ENCODE data around the gene EMX1. TPM values are rescaled to one million over a fixed set of nuclear protein-coding genes. Genes with fewer than 3 reads are reported as not detected.

Gene EMX1
- polyA plus RNA-seq, 3 donors: not detected

DNA sequence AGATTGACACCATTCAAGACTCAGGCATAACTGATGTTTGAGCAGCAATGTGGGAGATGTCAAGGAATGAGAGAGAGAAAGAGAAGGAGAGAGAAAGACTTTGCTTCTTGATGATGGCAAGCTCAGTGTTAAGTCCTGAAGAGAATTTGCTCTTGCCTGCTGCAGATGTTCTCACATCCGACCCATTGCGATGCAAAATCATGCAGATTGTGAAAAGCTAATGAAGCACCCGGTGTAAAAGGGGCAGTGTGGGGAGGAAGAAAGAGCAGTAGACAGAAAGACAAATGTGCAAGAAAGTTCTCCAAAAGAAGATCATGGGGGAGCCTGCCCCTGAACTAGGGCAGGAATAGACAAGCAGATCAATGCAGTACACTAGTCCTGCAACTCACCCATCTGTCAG, 57.7 kb downstream of the EMX1 start:
- Mint-ChIP-seq H3K27ac (no peak overlapping the region), H3K36me3 (peaks cover 41 to 74% of the 10 kb centered on the region in 2 donors), H3K4me1 (peaks cover 34% of the 10 kb centered on the region), H3K27me3 (ENCODE audit: low read depth in 3 of 3) (peaks cover 0 to 3% (median 0%) of the 10 kb centered on the region in 3 donors), H3K4me3 (no peak overlapping the region), H3K9me3 (peaks cover 0 to 4% (median 0%) of the 10 kb centered on the region in 7 donors)
- no peak for DNase-seq
- Histone ChIP-seq H4K20me1 (ENCODE audit: insufficient read depth, low read length) (peaks cover 15% of the 10 kb centered on the region), H3K36me3 (replicated peaks in 1 of 2; ENCODE audit: control insufficient read depth in 1 of 2, insufficient read depth in 2 of 2, low read length in 2 of 2) (peaks cover 10 to 61% of the 10 kb centered on the region in 2 donors), H3K27me3 (ENCODE audit: control insufficient read depth in 2 of 2, insufficient read depth in 2 of 2, low read length in 2 of 2) (no peaks in the 10 kb centered on the region), H3K9ac (ENCODE audit: insufficient read depth, low read length, poor library complexity, severe bottlenecking) (no peak overlapping the region), H2AFZ (ENCODE audit: insufficient read depth, low read depth, low read length, poor library complexity, severe bottlenecking) (no peak overlapping the region), H3K79me2 (ENCODE audit: insufficient read depth, low read length) (no peaks in the 10 kb centered on the region), H3K4me1 (ENCODE audit: control insufficient read depth in 1 of 2, insufficient read depth in 2 of 2, low read length in 2 of 2) (peaks cover 21 to 25% of the 10 kb centered on the region in 2 donors), H3K4me2 (replicated peaks; ENCODE audit: extremely low read depth, low read length, poor library complexity, severe bottlenecking) (no peak overlapping the region), H3K4me3 (replicated peaks in 1 of 3; ENCODE audit: low read depth in 2 of 3, low read length in 3 of 3) (no peak overlapping the region), H3K9me3 (replicated peaks in 1 of 2; ENCODE audit: control insufficient read depth in 1 of 2, insufficient read depth in 1 of 2, low read length in 2 of 2) (no peaks in the 10 kb centered on the region), H3K27ac (ENCODE audit: low read depth in 1 of 2, low read length in 2 of 2) (no peak overlapping the region)
- WGBS (ENCODE audit: insufficient coverage): 87% methylated on average over 3 of the region's 3 CpGs
- TF ChIP-seq, protein P1, sequence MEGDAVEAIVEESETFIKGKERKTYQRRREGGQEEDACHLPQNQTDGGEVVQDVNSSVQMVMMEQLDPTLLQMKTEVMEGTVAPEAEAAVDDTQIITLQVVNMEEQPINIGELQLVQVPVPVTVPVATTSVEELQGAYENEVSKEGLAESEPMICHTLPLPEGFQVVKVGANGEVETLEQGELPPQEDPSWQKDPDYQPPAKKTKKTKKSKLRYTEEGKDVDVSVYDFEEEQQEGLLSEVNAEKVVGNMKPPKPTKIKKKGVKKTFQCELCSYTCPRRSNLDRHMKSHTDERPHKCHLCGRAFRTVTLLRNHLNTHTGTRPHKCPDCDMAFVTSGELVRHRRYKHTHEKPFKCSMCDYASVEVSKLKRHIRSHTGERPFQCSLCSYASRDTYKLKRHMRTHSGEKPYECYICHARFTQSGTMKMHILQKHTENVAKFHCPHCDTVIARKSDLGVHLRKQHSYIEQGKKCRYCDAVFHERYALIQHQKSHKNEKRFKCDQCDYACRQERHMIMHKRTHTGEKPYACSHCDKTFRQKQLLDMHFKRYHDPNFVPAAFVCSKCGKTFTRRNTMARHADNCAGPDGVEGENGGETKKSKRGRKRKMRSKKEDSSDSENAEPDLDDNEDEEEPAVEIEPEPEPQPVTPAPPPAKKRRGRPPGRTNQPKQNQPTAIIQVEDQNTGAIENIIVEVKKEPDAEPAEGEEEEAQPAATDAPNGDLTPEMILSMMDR (IDR thresholded peaks at IDR 0.05): no peak
- intact Hi-C loops (cut with micrococcal nuclease): no loop called here

DNA sequence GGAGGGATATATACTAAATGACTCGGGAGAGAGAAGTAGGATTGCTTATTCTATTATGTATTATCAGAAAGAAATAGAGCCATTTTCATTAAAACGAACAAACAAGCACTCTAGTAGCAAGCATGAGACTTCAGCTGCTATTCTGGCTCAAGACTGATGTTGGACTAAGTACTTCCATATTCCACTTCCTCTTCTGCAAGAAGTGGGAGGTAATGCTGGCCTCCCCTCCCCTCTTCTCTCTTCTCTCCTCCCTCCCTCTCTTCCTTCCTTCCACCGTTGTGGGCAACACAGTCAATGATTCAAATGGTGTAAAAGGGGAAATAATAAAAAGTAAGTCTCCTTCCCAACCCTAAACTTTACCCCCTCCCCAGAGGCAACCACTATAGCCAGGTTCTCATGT, 62.6 kb downstream of the EMX1 start:
- peak; percentile 62 to 77 (median 67) for DNase-seq
- Mint-ChIP-seq H3K27ac (peak overlapping the region; percentile 40 to 91 (median 79)), H3K4me3 (peak overlapping the region; percentile 21 to 89)

More for the DNA sequence above, 62.6 kb downstream of the EMX1 start:
- Histone ChIP-seq H3K9ac (ENCODE audit: insufficient read depth, low read length, poor library complexity, severe bottlenecking) (no peak overlapping the region), H3K36me3 (replicated peaks in 1 of 2; ENCODE audit: control insufficient read depth in 1 of 2, insufficient read depth in 2 of 2, low read length in 2 of 2) (peaks cover 24 to 53% of the 10 kb centered on the region in 2 donors), H3K4me3 (replicated peaks in 1 of 3; ENCODE audit: low read depth in 2 of 3, low read length in 3 of 3) (peak overlapping the region in 1 of 3 experiments; percentile 54), H3K4me2 (replicated peaks; ENCODE audit: extremely low read depth, low read length, poor library complexity, severe bottlenecking) (peak overlapping the region; percentile 63), H3K4me1 (ENCODE audit: control insufficient read depth in 1 of 2, insufficient read depth in 2 of 2, low read length in 2 of 2) (peaks cover 25 to 32% of the 10 kb centered on the region in 2 donors), H3K27me3 (ENCODE audit: control insufficient read depth in 2 of 2, insufficient read depth in 2 of 2, low read length in 2 of 2) (no peaks in the 10 kb centered on the region), H3K79me2 (ENCODE audit: insufficient read depth, low read length) (no peaks in the 10 kb centered on the region), H3K9me3 (replicated peaks in 1 of 2; ENCODE audit: control insufficient read depth in 1 of 2, insufficient read depth in 1 of 2, low read length in 2 of 2) (no peaks in the 10 kb centered on the region), H2AFZ (ENCODE audit: insufficient read depth, low read depth, low read length, poor library complexity, severe bottlenecking) (no peak overlapping the region), H4K20me1 (ENCODE audit: insufficient read depth, low read length) (no peaks in the 10 kb centered on the region), H3K27ac (ENCODE audit: low read depth in 1 of 2, low read length in 2 of 2) (peak overlapping the region in 1 of 2 donors; percentile 69)
- Mint-ChIP-seq H3K36me3 (peaks cover 54 to 69% of the 10 kb centered on the region in 2 donors), H3K27me3 (ENCODE audit: low read depth in 3 of 3) (no peaks in the 10 kb centered on the region), H3K9me3 (peaks cover 0 to 4% (median 0%) of the 10 kb centered on the region in 7 donors), H3K4me1 (peaks cover 47% of the 10 kb centered on the region)
- intact Hi-C loops (cut with micrococcal nuclease): no loop called here
- TF ChIP-seq, protein P1 (IDR thresholded peaks at IDR 0.05): no peak
- WGBS (ENCODE audit: insufficient coverage): no CpG with 5 or more reads among the region's 3 CpGs

Measured in CD14-positive monocyte (primary cell).